Raji (cell line): Measurements from ENCODE around the gene GLI3.

ENCODE experiments used
- POLR2A ChIP-seq: IDR thresholded peaks from 2 replicates; pipeline ENCODE4 v1.6.1; 2011; ENCODE audit warnings: low read depth, low read length, control low read depth; ENCODE audit not compliant: insufficient read depth

GLI3 gene

GRCh38 chr7:42059275-42059674, 177.7 kb downstream of the GLI3 start:
- no peak for TF ChIP-seq POLR2A

DNA sequence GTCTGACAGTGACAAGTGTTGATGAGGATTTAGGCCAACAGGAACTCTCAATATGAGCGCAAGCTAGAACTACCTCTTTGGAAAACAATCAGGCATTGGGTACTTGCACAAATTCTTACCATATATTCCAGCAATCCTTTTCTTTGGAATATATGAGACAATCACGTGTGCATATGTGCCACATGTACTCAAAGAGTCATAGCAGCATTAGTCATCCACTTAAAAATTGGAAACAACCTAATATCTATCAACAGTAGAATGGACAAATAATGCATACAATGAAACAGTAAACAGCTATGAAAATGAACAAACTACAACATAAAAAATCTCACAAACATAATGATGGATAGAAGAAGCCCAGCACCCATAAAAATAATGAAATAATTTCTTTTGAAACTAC, 179.7 kb downstream of the GLI3 start:
- no peak for TF ChIP-seq POLR2A

- no peak for TF ChIP-seq POLR2A
Measured at GRCh38 chr7:42055171-42055570, 181.8 kb downstream of the GLI3 start.

DNA sequence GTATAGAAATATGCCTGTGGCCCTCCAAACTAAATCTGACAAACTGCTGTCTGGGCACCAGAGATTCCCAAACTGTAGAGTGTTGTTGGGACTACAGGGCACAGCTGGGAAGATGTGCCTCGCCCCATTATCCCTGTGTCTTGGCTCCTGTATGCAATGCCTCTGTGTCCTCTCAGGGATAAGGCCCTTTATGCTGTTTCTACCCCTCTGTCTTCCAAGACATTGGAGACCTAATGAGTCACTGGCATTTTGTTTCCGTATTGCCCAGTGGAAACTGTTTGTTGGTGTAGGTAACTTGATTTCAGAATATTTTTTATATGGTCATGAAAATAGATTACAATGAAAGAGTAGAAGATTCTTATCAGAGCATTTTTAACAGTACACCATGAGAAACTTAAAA, 183.2 kb downstream of the GLI3 start:
- no peak for TF ChIP-seq POLR2A

- no peak for TF ChIP-seq POLR2A
Measured at GRCh38 chr7:42049761-42050160, 187.2 kb downstream of the GLI3 start.

DNA sequence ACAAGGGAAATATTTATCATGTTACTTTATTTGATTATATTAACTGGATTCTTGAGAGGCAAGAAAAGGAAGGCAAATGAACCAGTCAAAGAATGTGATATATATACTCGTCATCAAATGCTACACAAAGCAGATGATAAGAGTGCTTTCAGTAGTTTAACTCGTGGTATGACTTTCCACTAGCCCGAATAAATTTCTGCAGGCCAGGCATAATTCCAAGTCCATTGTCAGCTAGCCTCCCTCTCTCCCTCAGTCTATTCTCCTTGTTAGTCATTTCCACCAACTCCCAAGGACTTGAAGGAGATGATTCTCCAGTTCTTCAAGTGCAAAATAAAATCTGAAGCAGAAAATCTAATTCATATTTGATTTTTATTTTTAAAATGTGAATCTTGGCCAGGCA, 190.5 kb downstream of the GLI3 start:
- no peak for TF ChIP-seq POLR2A

DNA sequence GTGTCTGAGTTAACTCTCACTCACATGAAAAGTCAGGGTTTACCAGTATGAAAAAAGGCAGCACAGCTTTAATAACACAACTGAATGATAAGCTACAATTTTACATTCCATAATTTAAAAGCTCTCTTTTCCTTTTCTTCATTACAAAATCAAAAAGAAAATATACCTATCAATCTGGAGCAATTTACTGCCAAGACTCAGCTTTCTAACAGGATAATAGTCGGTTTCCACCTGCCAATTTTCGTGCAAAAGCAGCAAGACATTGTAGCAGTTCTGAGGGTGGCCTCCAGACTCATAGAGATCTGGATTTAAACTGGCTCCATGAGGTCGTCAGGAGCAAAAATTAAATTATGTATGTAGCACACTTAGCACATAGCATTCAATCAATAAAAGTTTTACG, 191.0 kb downstream of the GLI3 start:
- TF ChIP-seq POLR2A: no peak

DNA sequence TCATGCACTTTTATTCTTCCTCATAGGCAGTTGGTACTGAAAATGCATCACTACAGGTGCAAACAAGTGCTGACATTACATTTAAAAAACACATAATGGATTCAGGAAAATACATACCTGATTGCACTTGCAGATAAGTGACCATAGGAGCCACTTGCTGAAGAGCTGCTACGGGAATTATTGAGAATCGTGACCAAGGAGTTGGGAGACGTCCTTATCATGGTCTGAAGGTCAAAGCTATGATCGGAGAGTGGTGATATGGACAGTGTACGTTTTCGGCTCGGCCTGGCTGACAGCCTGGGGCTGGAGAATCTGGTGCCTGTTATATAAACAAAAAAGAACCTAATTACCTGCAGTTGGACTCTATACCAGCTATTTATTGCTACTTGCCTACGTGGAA, 197.1 kb downstream of the GLI3 start:
- no peak for TF ChIP-seq POLR2A

GRCh38 chr7:42035210-42035609, 201.8 kb downstream of the GLI3 start:
- no peak for TF ChIP-seq POLR2A

- TF ChIP-seq POLR2A: no peak
Measured at GRCh38 chr7:42033480-42033879, 203.5 kb downstream of the GLI3 start.

GRCh38 chr7:42029405-42029804, 207.6 kb downstream of the GLI3 start:
- TF ChIP-seq POLR2A: no peak

DNA sequence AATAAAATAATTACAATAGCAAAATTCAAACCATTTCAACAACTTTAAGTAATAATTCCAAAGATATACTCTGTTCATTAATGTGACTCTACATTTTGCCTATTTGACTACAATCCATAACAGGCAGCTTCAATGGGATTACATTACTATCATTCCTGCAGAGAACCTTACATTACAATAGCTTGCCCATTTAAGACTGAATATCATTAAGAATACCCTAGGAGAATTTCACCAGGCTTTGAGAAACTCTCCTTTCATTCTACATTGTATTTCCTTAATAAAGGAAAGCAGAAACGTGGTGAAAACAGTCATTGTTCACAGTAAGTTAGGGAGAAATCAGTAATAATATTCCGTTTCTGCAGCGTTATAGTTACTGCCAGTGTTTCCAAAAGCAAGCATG, 209.5 kb downstream of the GLI3 start:
- no peak for TF ChIP-seq POLR2A

DNA sequence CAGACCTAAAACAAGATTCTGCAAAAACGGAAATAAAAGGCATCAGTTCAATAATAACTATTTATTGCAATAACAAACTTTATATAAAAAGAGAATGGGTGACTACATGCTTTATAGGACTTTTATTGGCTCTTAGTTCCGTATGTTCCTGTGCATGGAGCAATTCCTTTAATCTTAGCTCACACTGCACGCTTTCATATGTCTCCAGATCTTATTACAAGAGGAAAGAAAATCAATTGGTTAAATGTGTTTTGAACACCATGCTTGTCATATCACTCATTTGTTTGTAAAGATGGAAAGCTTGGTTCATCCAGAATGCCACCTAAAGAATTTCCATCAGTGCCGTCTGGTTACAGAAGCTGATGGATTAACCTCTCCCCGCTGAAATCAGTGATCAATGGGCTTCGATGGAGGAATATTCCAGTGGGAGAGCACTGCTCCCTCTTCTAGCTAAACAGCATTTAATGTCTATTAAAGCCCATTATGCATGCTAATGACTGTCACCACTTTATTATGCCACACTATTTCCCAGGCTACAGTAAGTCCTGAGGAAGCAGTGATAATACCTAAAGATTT, 210.3 kb downstream of the GLI3 start:
- no peak for TF ChIP-seq POLR2A

- no peak for TF ChIP-seq POLR2A
Measured at GRCh38 chr7:42025635-42026375, 211.2 kb downstream of the GLI3 start.

- no peak for TF ChIP-seq POLR2A
Measured at GRCh38 chr7:42024537-42024936, 212.5 kb downstream of the GLI3 start.

- TF ChIP-seq POLR2A: no peak
Measured at GRCh38 chr7:42023262-42023661, 213.7 kb downstream of the GLI3 start.

DNA sequence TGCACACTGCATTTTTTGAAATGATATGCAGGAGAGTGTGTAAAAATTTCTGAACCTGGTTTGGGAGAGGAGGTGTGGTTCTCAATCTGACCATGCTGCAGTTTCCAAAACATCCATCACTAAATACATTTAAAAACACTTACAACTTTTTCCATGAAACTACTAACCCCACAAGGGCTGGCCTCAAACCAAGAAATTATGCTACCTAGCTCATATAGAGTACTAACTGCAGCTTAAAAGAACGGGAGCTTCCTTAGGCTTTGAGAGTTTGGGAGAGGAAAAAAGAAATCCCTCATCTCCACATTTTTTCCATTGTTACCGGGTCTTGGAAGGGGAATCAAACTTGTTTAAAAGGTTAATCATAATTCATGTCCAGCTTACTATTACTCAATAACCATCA, 214.2 kb downstream of the GLI3 start:
- TF ChIP-seq POLR2A: no peak
